ENCODE data around the gene MS4A4E. TPM values are rescaled to one million over a fixed set of nuclear protein-coding genes. Genes with fewer than 3 reads are reported as not detected.
A peak's percentile ranks its signal among the peaks of the same experiment; 100 is the strongest.

The MS4A4E gene
- total RNA-seq, 1 experiment from 2014 or later = not detected

DNA sequence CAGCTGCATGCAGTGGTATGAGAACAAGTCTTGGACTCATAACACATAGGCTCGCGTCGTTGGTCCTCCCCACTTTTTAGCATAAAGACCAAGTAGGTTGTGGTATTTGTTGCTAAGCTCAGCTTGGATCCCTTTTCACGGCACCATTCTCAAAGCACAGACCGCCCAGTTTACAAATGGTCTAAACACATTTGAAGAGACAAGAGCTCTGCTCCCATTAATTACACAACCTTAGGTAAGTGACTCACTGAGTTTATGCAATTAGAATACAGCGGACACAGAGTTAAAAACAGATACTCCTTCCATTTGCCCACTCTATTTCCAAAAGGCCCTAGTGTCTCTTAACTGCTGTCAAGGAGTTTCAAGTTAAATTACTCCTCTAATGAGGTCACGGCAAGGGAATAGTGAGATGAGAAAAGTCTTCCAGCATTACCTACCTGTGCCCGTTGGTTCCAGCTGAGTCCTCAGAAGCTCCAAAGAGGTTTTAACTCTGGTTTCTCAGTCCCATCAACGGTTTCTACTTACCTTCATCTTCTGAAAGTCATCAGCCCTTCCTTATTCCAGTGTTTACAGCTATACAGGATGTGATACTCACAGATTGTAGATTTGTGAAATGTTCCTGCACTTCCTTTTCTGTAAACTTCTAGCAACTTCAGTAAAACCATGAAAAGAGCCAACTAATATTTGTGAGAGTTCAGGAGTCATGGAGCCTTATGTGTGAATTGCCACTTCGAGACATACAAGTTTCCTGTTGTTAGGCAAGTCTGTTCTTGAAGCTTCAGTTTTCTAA is 60.2 kb downstream of the MS4A4E start, which contains the start of gene MS4A6A:
Gene MS4A6A (minus strand): TSS at position 543 of the 790 bp plus-strand sequence. CDS start 1,356 bp downstream, outside the sequence.
- H3K4me1 ChIP-seq (ENCODE audit: low read length) = no peaks in the 10 kb centered on the region
- no peak within 1 kb of the TSS for H3K9ac ChIP-seq (ENCODE audit: low read length)
- no peaks in the 10 kb centered on the region for H3K9me2 ChIP-seq (replicated peaks; ENCODE audit: insufficient read depth, low read length)
- H4K20me1 ChIP-seq (ENCODE audit: insufficient read depth, low read depth, low read length) = no peaks in the 10 kb centered on the region; the same call in 1 of the 2 replicates
- DNase-seq = no peak
- H2AFZ ChIP-seq (ENCODE audit: low read length) = no peak within 1 kb of the TSS
- H3K4me3 ChIP-seq (ENCODE audit: low read length) = no peak within 1 kb of the TSS
- H3K9me3 ChIP-seq (ENCODE audit: low read length) = no peaks in the 10 kb centered on the region
- H3K27me3 ChIP-seq (ENCODE audit: low read length) = no peaks in the 10 kb centered on the region
- no peak within 1 kb of the TSS for H3K4me2 ChIP-seq (ENCODE audit: low read depth, low read length, poor library complexity, severe bottlenecking)
- no peaks in the 10 kb centered on the region for H3K36me3 ChIP-seq (ENCODE audit: insufficient read depth, low read length)
- no peaks in the 10 kb centered on the region for H3K79me2 ChIP-seq (ENCODE audit: low read length)
- H3K27ac ChIP-seq (ENCODE audit: low read length) = no peak within 1 kb of the TSS

DNA sequence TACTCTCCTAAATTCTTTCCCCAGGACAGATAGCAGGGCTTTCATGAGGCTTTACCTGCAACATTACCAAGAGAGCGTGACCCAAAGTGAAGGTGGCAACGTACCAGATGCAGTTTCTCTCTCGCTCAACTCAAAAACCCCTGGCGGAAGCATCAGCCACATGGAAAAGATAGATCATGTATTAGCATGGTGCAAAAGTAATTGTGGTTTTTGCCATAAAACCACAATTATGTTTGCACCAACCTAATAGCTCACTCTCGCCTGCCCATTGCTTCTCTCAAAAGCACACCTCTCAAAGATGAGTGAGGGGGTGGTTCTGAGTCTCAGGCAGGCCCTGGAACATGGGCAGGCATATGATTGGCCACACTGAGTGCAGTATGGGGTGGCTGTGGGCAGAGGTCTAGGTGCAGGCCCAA is 67.1 kb downstream of the MS4A4E start:
- no peaks in the 10 kb centered on the region for H3K9me2 ChIP-seq (replicated peaks; ENCODE audit: insufficient read depth, low read length)
- H3K4me2 ChIP-seq (ENCODE audit: low read depth, low read length, poor library complexity, severe bottlenecking) = no peak overlapping the region

DNA sequence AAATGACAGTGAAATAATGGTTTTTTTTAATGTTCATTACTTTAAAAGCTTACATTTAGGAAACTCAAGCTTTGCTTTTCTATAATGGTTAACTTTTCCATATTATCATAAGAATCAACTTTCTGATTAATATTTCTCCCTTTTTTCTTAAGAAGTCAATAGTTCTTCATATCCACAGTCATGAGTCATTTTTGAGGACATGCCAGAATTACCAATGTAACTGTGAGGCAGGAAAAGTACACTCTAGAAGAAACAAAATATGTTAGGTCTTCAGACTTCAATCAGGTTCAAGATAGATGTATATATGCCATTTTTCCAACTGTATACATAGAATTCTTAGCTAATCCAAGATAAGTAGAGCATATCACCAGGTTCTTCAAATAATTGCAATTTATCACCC is 70.9 kb downstream of the MS4A4E start:
- Histone ChIP-seq H3K9me2 (replicated peaks; ENCODE audit: insufficient read depth, low read length) (no peaks in the 10 kb centered on the region), H4K20me1 (ENCODE audit: insufficient read depth, low read depth, low read length) (no peaks in the 10 kb centered on the region)

More for the DNA sequence above, 67.1 kb downstream of the MS4A4E start:
- H3K9ac ChIP-seq (ENCODE audit: low read length) = no peak overlapping the region
- H4K20me1 ChIP-seq (ENCODE audit: insufficient read depth, low read depth, low read length) = no peaks in the 10 kb centered on the region
- no peak overlapping the region for H2AFZ ChIP-seq (ENCODE audit: low read length)
- no peak for DNase-seq
- no peaks in the 10 kb centered on the region for H3K79me2 ChIP-seq (ENCODE audit: low read length)
- H3K27me3 ChIP-seq (ENCODE audit: low read length) = no peaks in the 10 kb centered on the region
- no peak overlapping the region for H3K27ac ChIP-seq (ENCODE audit: low read length)
- no peaks in the 10 kb centered on the region for H3K9me3 ChIP-seq (ENCODE audit: low read length)
- H3K4me3 ChIP-seq (ENCODE audit: low read length) = no peak overlapping the region
- no peaks in the 10 kb centered on the region for H3K36me3 ChIP-seq (ENCODE audit: insufficient read depth, low read length)
- no peaks in the 10 kb centered on the region for H3K4me1 ChIP-seq (ENCODE audit: low read length)

DNA sequence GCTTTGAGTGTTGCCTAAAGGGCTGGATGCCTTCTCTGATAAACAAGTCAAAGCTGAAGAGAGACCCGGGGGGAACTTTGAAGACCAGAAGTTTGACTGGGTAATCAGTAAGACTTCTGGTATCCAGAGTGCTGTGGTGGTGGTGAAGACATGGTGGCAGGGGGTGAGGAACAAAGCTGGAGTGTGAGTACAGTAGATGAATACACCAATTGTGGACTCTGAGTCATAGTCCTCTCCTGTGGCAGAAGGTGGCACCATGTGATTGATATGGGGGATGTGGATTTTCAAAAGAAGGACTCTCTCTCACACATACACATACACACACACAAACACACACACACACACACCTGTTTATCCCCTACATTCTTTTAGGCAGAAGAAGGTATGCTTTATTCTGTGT is 72.4 kb downstream of the MS4A4E start:
- Histone ChIP-seq H4K20me1 (ENCODE audit: insufficient read depth, low read depth, low read length) (no peaks in the 10 kb centered on the region), H3K4me2 (ENCODE audit: low read depth, low read length, poor library complexity, severe bottlenecking) (no peak overlapping the region), H3K36me3 (ENCODE audit: insufficient read depth, low read length) (no peaks in the 10 kb centered on the region), H3K27me3 (ENCODE audit: low read length) (no peaks in the 10 kb centered on the region), H3K4me3 (ENCODE audit: low read length) (no peak overlapping the region), H3K79me2 (ENCODE audit: low read length) (no peaks in the 10 kb centered on the region), H3K27ac (ENCODE audit: low read length) (no peak overlapping the region), H3K9me3 (ENCODE audit: low read length) (no peaks in the 10 kb centered on the region), H3K4me1 (ENCODE audit: low read length) (no peaks in the 10 kb centered on the region), H3K9me2 (replicated peaks; ENCODE audit: insufficient read depth, low read length) (no peaks in the 10 kb centered on the region), H3K9ac (ENCODE audit: low read length) (no peak overlapping the region), H2AFZ (ENCODE audit: low read length) (no peak overlapping the region)
- DNase-seq = no peak

More for the DNA sequence above, 70.9 kb downstream of the MS4A4E start:
- Histone ChIP-seq H3K79me2 (ENCODE audit: low read length) (no peaks in the 10 kb centered on the region), H3K4me2 (ENCODE audit: low read depth, low read length, poor library complexity, severe bottlenecking) (no peak overlapping the region), H3K27ac (ENCODE audit: low read length) (no peak overlapping the region), H3K9ac (ENCODE audit: low read length) (no peak overlapping the region), H3K4me1 (ENCODE audit: low read length) (no peaks in the 10 kb centered on the region), H3K36me3 (ENCODE audit: insufficient read depth, low read length) (no peaks in the 10 kb centered on the region), H2AFZ (ENCODE audit: low read length) (no peak overlapping the region), H3K27me3 (ENCODE audit: low read length) (no peaks in the 10 kb centered on the region), H3K4me3 (ENCODE audit: low read length) (no peak overlapping the region), H3K9me3 (ENCODE audit: low read length) (no peaks in the 10 kb centered on the region)
- DNase-seq = no peak

DNA sequence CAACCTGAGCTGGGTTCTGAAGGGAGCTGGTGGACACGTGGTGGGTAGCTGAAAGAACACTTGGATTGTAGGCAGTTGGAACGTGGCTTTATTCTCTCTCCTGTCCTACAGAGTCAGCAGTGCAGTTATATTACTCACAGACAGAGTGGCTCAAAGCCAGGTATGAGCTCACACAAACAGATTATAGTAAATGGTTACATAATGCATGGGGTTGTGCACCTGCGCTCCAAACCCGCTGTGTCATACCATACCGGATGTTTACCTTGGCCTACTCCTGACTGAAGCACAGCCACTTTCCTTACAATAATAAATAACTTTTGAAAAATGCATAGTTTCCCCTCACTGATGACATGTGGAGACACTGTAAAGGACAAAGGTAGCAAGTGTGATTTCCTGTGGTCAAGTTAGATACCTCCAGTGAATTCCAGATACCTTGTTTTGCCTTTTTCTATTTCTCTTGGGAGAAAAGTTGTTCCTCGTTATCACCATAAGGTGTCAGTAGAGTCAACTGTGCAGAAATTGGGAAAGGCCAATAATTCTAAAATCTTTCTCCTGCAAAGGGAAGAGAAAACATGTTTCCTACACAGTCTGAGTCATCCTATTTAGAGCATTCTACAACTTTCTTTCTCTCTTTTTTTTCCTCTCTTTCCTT is 73.5 kb downstream of the MS4A4E start:
- H3K9ac ChIP-seq (ENCODE audit: low read length) = no peak overlapping the region
- peak; percentile 62 for DNase-seq
- H3K4me1 ChIP-seq (ENCODE audit: low read length) = no peaks in the 10 kb centered on the region
- no peak overlapping the region for H2AFZ ChIP-seq (ENCODE audit: low read length)
- no peak overlapping the region for H3K4me3 ChIP-seq (ENCODE audit: low read length)
- no peak overlapping the region for H3K4me2 ChIP-seq (ENCODE audit: low read depth, low read length, poor library complexity, severe bottlenecking)
- H3K27ac ChIP-seq (ENCODE audit: low read length) = no peak overlapping the region
- no peaks in the 10 kb centered on the region for H4K20me1 ChIP-seq (ENCODE audit: insufficient read depth, low read depth, low read length)
- H3K79me2 ChIP-seq (ENCODE audit: low read length) = no peaks in the 10 kb centered on the region
- no peaks in the 10 kb centered on the region for H3K36me3 ChIP-seq (ENCODE audit: insufficient read depth, low read length)
- H3K27me3 ChIP-seq (ENCODE audit: low read length) = no peaks in the 10 kb centered on the region
- H3K9me2 ChIP-seq (replicated peaks; ENCODE audit: insufficient read depth, low read length) = no peaks in the 10 kb centered on the region
- no peaks in the 10 kb centered on the region for H3K9me3 ChIP-seq (ENCODE audit: low read length)

DNA sequence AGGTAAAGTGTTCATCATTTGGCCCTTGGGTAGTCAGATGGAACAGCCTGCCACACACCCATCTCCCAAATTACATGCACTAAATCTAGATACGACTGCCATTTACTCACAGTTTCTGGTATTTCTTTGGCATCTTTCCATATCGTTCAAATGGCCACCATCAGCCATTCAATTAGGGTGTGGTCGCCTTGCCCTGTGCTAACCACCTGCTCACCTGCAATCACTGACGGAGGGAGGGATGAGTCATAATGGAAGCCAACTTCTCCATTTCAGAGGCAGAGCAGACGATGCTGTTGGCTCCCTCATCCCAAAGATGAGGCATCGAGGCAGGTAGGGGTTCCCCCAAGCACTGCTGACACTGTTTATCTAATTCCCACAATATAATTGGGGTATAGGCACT is 74.6 kb downstream of the MS4A4E start:
- no peak overlapping the region for H3K4me2 ChIP-seq (ENCODE audit: low read depth, low read length, poor library complexity, severe bottlenecking)
- H3K9ac ChIP-seq (ENCODE audit: low read length) = no peak overlapping the region
- no peak overlapping the region for H3K4me3 ChIP-seq (ENCODE audit: low read length)
- no peaks in the 10 kb centered on the region for H4K20me1 ChIP-seq (ENCODE audit: insufficient read depth, low read depth, low read length)
- H3K79me2 ChIP-seq (ENCODE audit: low read length) = no peaks in the 10 kb centered on the region
- H2AFZ ChIP-seq (ENCODE audit: low read length) = no peak overlapping the region
- no peak overlapping the region for H3K27ac ChIP-seq (ENCODE audit: low read length)
- H3K36me3 ChIP-seq (ENCODE audit: insufficient read depth, low read length) = no peaks in the 10 kb centered on the region
- no peaks in the 10 kb centered on the region for H3K9me3 ChIP-seq (ENCODE audit: low read length)
- H3K4me1 ChIP-seq (ENCODE audit: low read length) = no peaks in the 10 kb centered on the region
- H3K9me2 ChIP-seq (replicated peaks; ENCODE audit: insufficient read depth, low read length) = no peaks in the 10 kb centered on the region
- no peaks in the 10 kb centered on the region for H3K27me3 ChIP-seq (ENCODE audit: low read length)
- no peak for DNase-seq

DNA sequence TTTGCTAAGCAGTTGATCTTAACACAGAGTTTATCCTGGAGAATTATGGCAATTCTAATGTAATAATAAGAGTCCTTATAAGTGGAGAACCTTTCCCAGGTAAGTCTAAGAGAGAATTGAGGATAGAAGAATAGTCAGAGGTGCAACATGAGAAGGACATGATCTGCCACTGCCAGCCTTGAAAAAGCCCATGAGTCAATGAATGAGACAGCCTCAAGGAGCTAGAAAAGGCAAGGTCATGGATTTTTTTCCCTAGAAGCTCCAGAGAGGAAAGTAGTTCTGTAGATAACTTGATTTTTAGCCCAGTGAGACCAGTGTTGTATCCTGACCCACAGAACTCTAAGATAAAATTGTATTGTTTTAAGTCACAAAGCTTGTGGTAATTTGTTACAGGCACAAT is 77.0 kb downstream of the MS4A4E start:
- Histone ChIP-seq H3K4me2 (ENCODE audit: low read depth, low read length, poor library complexity, severe bottlenecking) (no peak overlapping the region), H3K27me3 (ENCODE audit: low read length) (no peaks in the 10 kb centered on the region)

GRCh38 chr11:60165538-60165937 is 77.4 kb downstream of the MS4A4E start:
- no peaks in the 10 kb centered on the region for H3K4me1 ChIP-seq (ENCODE audit: low read length)
- no peaks in the 10 kb centered on the region for H3K9me2 ChIP-seq (replicated peaks; ENCODE audit: insufficient read depth, low read length)
- no peak for DNase-seq
- H3K4me3 ChIP-seq (ENCODE audit: low read length) = no peak overlapping the region
- H3K27me3 ChIP-seq (ENCODE audit: low read length) = no peaks in the 10 kb centered on the region
- no peak overlapping the region for H3K4me2 ChIP-seq (ENCODE audit: low read depth, low read length, poor library complexity, severe bottlenecking)
- no peak overlapping the region for H3K27ac ChIP-seq (ENCODE audit: low read length)
- no peaks in the 10 kb centered on the region for H3K36me3 ChIP-seq (ENCODE audit: insufficient read depth, low read length)
- no peak overlapping the region for H3K9ac ChIP-seq (ENCODE audit: low read length)
- H3K9me3 ChIP-seq (ENCODE audit: low read length) = no peaks in the 10 kb centered on the region
- no peaks in the 10 kb centered on the region for H3K79me2 ChIP-seq (ENCODE audit: low read length)
- no peaks in the 10 kb centered on the region for H4K20me1 ChIP-seq (ENCODE audit: insufficient read depth, low read depth, low read length)
- H2AFZ ChIP-seq (ENCODE audit: low read length) = no peak overlapping the region

More for the DNA sequence above, 77.0 kb downstream of the MS4A4E start:
- no peak for DNase-seq
- H3K27ac ChIP-seq (ENCODE audit: low read length) = no peak overlapping the region
- H3K9me2 ChIP-seq (replicated peaks; ENCODE audit: insufficient read depth, low read length) = no peaks in the 10 kb centered on the region
- H3K9ac ChIP-seq (ENCODE audit: low read length) = no peak overlapping the region
- H4K20me1 ChIP-seq (ENCODE audit: insufficient read depth, low read depth, low read length) = no peaks in the 10 kb centered on the region
- no peak overlapping the region for H2AFZ ChIP-seq (ENCODE audit: low read length)
- no peaks in the 10 kb centered on the region for H3K4me1 ChIP-seq (ENCODE audit: low read length)
- H3K4me3 ChIP-seq (ENCODE audit: low read length) = no peak overlapping the region
- no peaks in the 10 kb centered on the region for H3K79me2 ChIP-seq (ENCODE audit: low read length)
- H3K36me3 ChIP-seq (ENCODE audit: insufficient read depth, low read length) = no peaks in the 10 kb centered on the region
- H3K9me3 ChIP-seq (ENCODE audit: low read length) = no peaks in the 10 kb centered on the region

All from Karpas-422 (cell line).